MCF 10A (cell line): ENCODE results near the gene BARX1. TPM values are rescaled to one million over a fixed set of nuclear protein-coding genes. Genes with fewer than 3 reads are reported as not detected.
"Not testable (repeated sequence)": the region's sequence is repeated elsewhere in the genome, so short reads cannot be mapped to it uniquely, and the experiment has no call there.

Experiments
- BruUV-seq: library from RNA; stranded (reverse); fragments of 400-500 nt; replicated peaks from 2 replicates; lab custom pipeline; 2021; lab: Mats Ljungman, UMichigan
- CTCF ChIA-PET: fragments of 300-600 bp; sonication (Branson Sonifier 250); formaldehyde crosslinking; extraction: SDS; loops from one replicate; lab custom pipeline; 2021; ENCODE audit warnings: antibody characterized with exemption, inconsistent platforms; lab: Yijun Ruan, JAX
- POLR2A ChIA-PET: fragments of 300-600, 350-650 bp; sonication (Branson Sonifier 250); formaldehyde crosslinking; extraction: SDS; loops from one replicate; lab custom pipeline; 2020; ENCODE audit warnings: antibody characterized with exemption, inconsistent platforms; lab: Yijun Ruan, JAX
- DNase-seq: peaks from one replicate; pipeline ENCODE4 v3.0.0-alpha.2; 2018; ENCODE audit not compliant: unreplicated experiment
- H3K27ac Mint-ChIP-seq: one replicate; pipeline ENCODE4 v1.8.0; 2022; ENCODE audit warnings: mild to moderate bottlenecking, low read depth, mixed read lengths; ENCODE audit not compliant: unreplicated experiment
- H3K27me3 Mint-ChIP-seq: one replicate; pipeline ENCODE4 v1.8.0; 2022; ENCODE audit warnings: mixed read lengths; ENCODE audit not compliant: insufficient read depth, unreplicated experiment
- H3K36me3 Mint-ChIP-seq: one replicate; pipeline ENCODE4 v1.8.0; 2022; ENCODE audit warnings: mild to moderate bottlenecking, moderate library complexity, mixed read lengths; ENCODE audit not compliant: insufficient read depth, unreplicated experiment
- H3K4me1 Mint-ChIP-seq: one replicate; pipeline ENCODE4 v1.8.0; 2022; ENCODE audit warnings: mixed read lengths; ENCODE audit not compliant: insufficient read depth, unreplicated experiment
- H3K4me3 Mint-ChIP-seq: one replicate; pipeline ENCODE4 v1.8.0; 2022; ENCODE audit warnings: mild to moderate bottlenecking, moderate library complexity, mixed read lengths; ENCODE audit not compliant: unreplicated experiment
- H3K9me3 Mint-ChIP-seq: one replicate; pipeline ENCODE4 v1.8.0; 2022; ENCODE audit warnings: mixed read lengths; ENCODE audit not compliant: unreplicated experiment
- CTCF ChIP-seq: fragments of 200-600 bp; IDR thresholded peaks from one replicate; pipeline ENCODE4 v1.8.0; 2022; ENCODE audit warnings: antibody characterized with exemption, mild to moderate bottlenecking; ENCODE audit not compliant: unreplicated experiment
- intact Hi-C: fragments of 100-400 bp; cut with micrococcal nuclease; formaldehyde crosslinking; loops from 2 replicates; pipeline ENCODE4 v1.14.1; 2022
- total RNA-seq: library from RNA; stranded (reverse); gene quantifications from 2 replicates; pipeline ENCODE4 v1.2.3, GENCODE V29; 2022

The BARX1 gene
- total RNA-seq, 1 experiment from 2014 or later = 0.23 TPM

GRCh38 chr9:93944011-93944410, 11.1 kb downstream of the BARX1 start:
- peaks cover 6% of the 10 kb centered on the region for H3K4me1 Mint-ChIP-seq
- CTCF ChIA-PET = interaction anchor here (1.0 to 1.3 kb wide), 2 partner anchors 32 to 785 kb away, joined by 3 read pairs; no protein-coding TSS in a partner anchor
- no peak for DNase-seq
- no peak overlapping the region for H3K4me3 Mint-ChIP-seq
- peaks cover 74% of the 10 kb centered on the region for H3K27me3 Mint-ChIP-seq
- intact Hi-C loops = no loop called here
- no peaks in the 10 kb centered on the region for H3K36me3 Mint-ChIP-seq
- POLR2A ChIA-PET = interaction anchor here (0.7 kb wide), 1 partner anchor 9 kb away, joined by 4 read pairs; no protein-coding TSS in a partner anchor
- no TSS peak for BruUV-seq
- TF ChIP-seq CTCF = no peak
- H3K9me3 Mint-ChIP-seq = no peaks in the 10 kb centered on the region
- no peak overlapping the region for H3K27ac Mint-ChIP-seq

- POLR2A ChIA-PET = no interaction called here
- H3K4me3 Mint-ChIP-seq = no peak overlapping the region
- CTCF ChIA-PET = no interaction called here
- H3K27me3 Mint-ChIP-seq = peaks cover 70% of the 10 kb centered on the region
- DNase-seq = peak; percentile 16
- no TSS peak for BruUV-seq
- H3K9me3 Mint-ChIP-seq = no peaks in the 10 kb centered on the region
- no peak overlapping the region for H3K27ac Mint-ChIP-seq
- intact Hi-C loops = no loop called here
- no peaks in the 10 kb centered on the region for H3K36me3 Mint-ChIP-seq
- TF ChIP-seq CTCF = no peak
- H3K4me1 Mint-ChIP-seq = peaks cover 6% of the 10 kb centered on the region
Observed at GRCh38 chr9:93942161-93942560, 13.0 kb downstream of the BARX1 start.

GRCh38 chr9:93941493-93941892, 13.7 kb downstream of the BARX1 start:
- no peak overlapping the region for H3K27ac Mint-ChIP-seq
- H3K4me1 Mint-ChIP-seq = peaks cover 5% of the 10 kb centered on the region
- intact Hi-C loops = no loop called here
- ChIA-PET POLR2A (no interaction called here), CTCF (interaction anchor here (0.7 to 0.9 kb wide), 2 partner anchors 86 to 350 kb away, joined by 4 read pairs; no protein-coding TSS in a partner anchor)
- H3K27me3 Mint-ChIP-seq = peaks cover 68% of the 10 kb centered on the region
- DNase-seq = no peak
- no peaks in the 10 kb centered on the region for H3K36me3 Mint-ChIP-seq
- no peak overlapping the region for H3K4me3 Mint-ChIP-seq
- no TSS peak for BruUV-seq
- H3K9me3 Mint-ChIP-seq = no peaks in the 10 kb centered on the region
- TF ChIP-seq CTCF = no peak

GRCh38 chr9:93940951-93941350, 14.2 kb downstream of the BARX1 start:
- TF ChIP-seq CTCF = no peak
- CTCF ChIA-PET = interaction anchor here (0.7 to 0.9 kb wide), 2 partner anchors 85 to 350 kb away, joined by 4 read pairs; no protein-coding TSS in a partner anchor
- Mint-ChIP-seq H3K27me3 (peaks cover 68% of the 10 kb centered on the region), H3K4me1 (no peaks in the 10 kb centered on the region), H3K36me3 (no peaks in the 10 kb centered on the region), H3K9me3 (no peaks in the 10 kb centered on the region), H3K4me3 (no peak overlapping the region), H3K27ac (no peak overlapping the region)
- POLR2A ChIA-PET = no interaction called here
- BruUV-seq = no TSS peak
- no peak for DNase-seq
- intact Hi-C loops = no loop called here

GRCh38 chr9:93939589-93939988, 15.6 kb downstream of the BARX1 start:
- BruUV-seq, intact Hi-C loops, H3K36me3 Mint-ChIP-seq, H3K9me3 Mint-ChIP-seq, H3K4me3 Mint-ChIP-seq, POLR2A ChIA-PET, CTCF ChIA-PET, DNase-seq, H3K4me1 Mint-ChIP-seq, H3K27ac Mint-ChIP-seq: not testable (repeated sequence)
- peaks cover 68% of the 10 kb centered on the region for H3K27me3 Mint-ChIP-seq
